Progenitor cell of endocrine pancreas (in vitro differentiated cells): ENCODE measurements around the gene SLC39A11. TPM values are rescaled to one million over a fixed set of nuclear protein-coding genes. Genes with fewer than 3 reads are reported as not detected.

Experiments used
- DNase-seq: peaks from one replicate; pipeline ENCODE4 v3.0.0; 2021; ENCODE audit warnings: low spot score; ENCODE audit not compliant: unreplicated experiment
- H3K27ac Mint-ChIP-seq: 2 replicates; pipeline ENCODE4 v1.8.0; 2021; ENCODE audit warnings: mild to moderate bottlenecking, moderate library complexity, mixed read lengths
- H3K27me3 Mint-ChIP-seq: 2 replicates; pipeline ENCODE4 v1.8.0; 2021; ENCODE audit warnings: mixed read lengths
- H3K36me3 Mint-ChIP-seq: 2 replicates; pipeline ENCODE4 v1.8.0; 2022; ENCODE audit warnings: mixed read lengths; ENCODE audit not compliant: insufficient read depth
- H3K4me1 Mint-ChIP-seq: 2 replicates; pipeline ENCODE4 v1.8.0; 2021; ENCODE audit warnings: low read depth, mixed read lengths
- H3K4me3 Mint-ChIP-seq: 2 replicates; pipeline ENCODE4 v1.8.0; 2021; ENCODE audit warnings: low read depth, mild to moderate bottlenecking, moderate library complexity, mixed read lengths
- H3K9me3 Mint-ChIP-seq: 2 replicates; pipeline ENCODE4 v1.8.0; 2021; ENCODE audit warnings: low read depth, mixed read lengths
- CTCF ChIP-seq: fragments of 200-600 bp; sonication (generic); IDR thresholded peaks from one replicate; pipeline ENCODE4 v1.5.0; 2021; ENCODE audit warnings: antibody characterized with exemption, mild to moderate bottlenecking; ENCODE audit not compliant: unreplicated experiment
- total RNA-seq: library from RNA; stranded (reverse); gene quantifications from 2 replicates; pipeline ENCODE4 v1.2.1, GENCODE V29; 2021

Gene SLC39A11
- total RNA-seq, 1 donor from 2014 or later, result 20.5 TPM

- Mint-ChIP-seq H3K9me3 (no peaks in the 10 kb centered on the region), H3K27ac (no peak overlapping the region), H3K27me3 (peaks cover 82% of the 10 kb centered on the region), H3K36me3 (no peaks in the 10 kb centered on the region), H3K4me1 (no peaks in the 10 kb centered on the region), H3K4me3 (no peak overlapping the region)
- DNase-seq, result no peak
- TF ChIP-seq CTCF, result peak; percentile 25
Observed at GRCh38 chr17:72952220-72952619, 140.3 kb downstream of the SLC39A11 start.

GRCh38 chr17:72950242-72950931 is 142.1 kb downstream of the SLC39A11 start:
- no peak overlapping the region for H3K4me3 Mint-ChIP-seq
- DNase-seq, result no peak
- H3K27ac Mint-ChIP-seq, result no peak overlapping the region
- no peaks in the 10 kb centered on the region for H3K36me3 Mint-ChIP-seq
- TF ChIP-seq CTCF, result no peak
- H3K4me1 Mint-ChIP-seq, result no peaks in the 10 kb centered on the region
- peaks cover 81% of the 10 kb centered on the region for H3K27me3 Mint-ChIP-seq
- H3K9me3 Mint-ChIP-seq, result no peaks in the 10 kb centered on the region

GRCh38 chr17:72948115-72948514 is 144.4 kb downstream of the SLC39A11 start:
- no peak overlapping the region for H3K27ac Mint-ChIP-seq
- H3K4me1 Mint-ChIP-seq, result no peaks in the 10 kb centered on the region
- H3K9me3 Mint-ChIP-seq, result no peaks in the 10 kb centered on the region
- H3K27me3 Mint-ChIP-seq, result peaks cover 79% of the 10 kb centered on the region
- no peak for TF ChIP-seq CTCF
- H3K36me3 Mint-ChIP-seq, result peaks cover 2% of the 10 kb centered on the region
- H3K4me3 Mint-ChIP-seq, result no peak overlapping the region
- DNase-seq, result no peak

- Mint-ChIP-seq H3K4me1 (no peaks in the 10 kb centered on the region), H3K27me3 (peaks cover 79% of the 10 kb centered on the region), H3K9me3 (no peaks in the 10 kb centered on the region), H3K36me3 (peaks cover 2% of the 10 kb centered on the region), H3K27ac (no peak overlapping the region), H3K4me3 (no peak overlapping the region)
- TF ChIP-seq CTCF, result no peak
- DNase-seq, result no peak
Observed at GRCh38 chr17:72947475-72947874, 145.0 kb downstream of the SLC39A11 start.

- no peak for DNase-seq
- Mint-ChIP-seq H3K36me3 (peaks cover 2% of the 10 kb centered on the region), H3K27me3 (peaks cover 76% of the 10 kb centered on the region), H3K4me3 (no peak overlapping the region), H3K9me3 (no peaks in the 10 kb centered on the region), H3K27ac (no peak overlapping the region), H3K4me1 (no peaks in the 10 kb centered on the region)
- no peak for TF ChIP-seq CTCF
Observed at GRCh38 chr17:72946696-72947095, 145.8 kb downstream of the SLC39A11 start.
